ENCODE data around the gene MBD6.

DNA sequence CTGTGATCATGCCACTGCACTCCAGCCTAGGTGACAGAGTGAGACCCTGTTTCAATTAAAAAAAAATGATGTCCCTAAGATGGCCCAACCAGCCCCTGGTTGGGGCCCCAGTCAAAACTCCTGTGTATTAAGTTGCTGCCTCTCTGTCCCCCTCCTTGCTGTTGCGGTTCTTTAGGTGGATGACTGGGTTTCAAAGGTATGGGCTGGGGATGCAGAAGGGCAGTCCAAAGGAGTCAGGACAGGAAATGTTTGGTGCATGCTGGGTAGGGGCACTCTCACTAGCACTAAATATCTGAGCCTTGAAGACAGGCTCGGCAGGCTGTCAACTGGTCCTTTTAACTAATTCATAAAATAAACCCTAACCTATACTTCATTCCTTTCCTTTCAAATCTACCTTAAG lies 56.4 kb downstream of the MBD6 start:
- TF ChIP-seq, protein P1, sequence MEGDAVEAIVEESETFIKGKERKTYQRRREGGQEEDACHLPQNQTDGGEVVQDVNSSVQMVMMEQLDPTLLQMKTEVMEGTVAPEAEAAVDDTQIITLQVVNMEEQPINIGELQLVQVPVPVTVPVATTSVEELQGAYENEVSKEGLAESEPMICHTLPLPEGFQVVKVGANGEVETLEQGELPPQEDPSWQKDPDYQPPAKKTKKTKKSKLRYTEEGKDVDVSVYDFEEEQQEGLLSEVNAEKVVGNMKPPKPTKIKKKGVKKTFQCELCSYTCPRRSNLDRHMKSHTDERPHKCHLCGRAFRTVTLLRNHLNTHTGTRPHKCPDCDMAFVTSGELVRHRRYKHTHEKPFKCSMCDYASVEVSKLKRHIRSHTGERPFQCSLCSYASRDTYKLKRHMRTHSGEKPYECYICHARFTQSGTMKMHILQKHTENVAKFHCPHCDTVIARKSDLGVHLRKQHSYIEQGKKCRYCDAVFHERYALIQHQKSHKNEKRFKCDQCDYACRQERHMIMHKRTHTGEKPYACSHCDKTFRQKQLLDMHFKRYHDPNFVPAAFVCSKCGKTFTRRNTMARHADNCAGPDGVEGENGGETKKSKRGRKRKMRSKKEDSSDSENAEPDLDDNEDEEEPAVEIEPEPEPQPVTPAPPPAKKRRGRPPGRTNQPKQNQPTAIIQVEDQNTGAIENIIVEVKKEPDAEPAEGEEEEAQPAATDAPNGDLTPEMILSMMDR (conservative IDR thresholded peaks at IDR 0.05; ENCODE audit: low read depth, low read length) = no peak
- TF ChIP-seq POLR2A (IDR thresholded peaks at IDR 0.05; ENCODE audit: low read depth, low read length) = no peak
- no peak for TF ChIP-seq MAFK (IDR thresholded peaks at IDR 0.05; ENCODE audit: low read depth, low read length)
